Measurements from ENCODE around the gene PGRMC1.
"Not testable (repeated sequence)": the region's sequence is repeated elsewhere in the genome, so short reads cannot be mapped to it uniquely, and the experiment has no call there.

Gene PGRMC1

DNA sequence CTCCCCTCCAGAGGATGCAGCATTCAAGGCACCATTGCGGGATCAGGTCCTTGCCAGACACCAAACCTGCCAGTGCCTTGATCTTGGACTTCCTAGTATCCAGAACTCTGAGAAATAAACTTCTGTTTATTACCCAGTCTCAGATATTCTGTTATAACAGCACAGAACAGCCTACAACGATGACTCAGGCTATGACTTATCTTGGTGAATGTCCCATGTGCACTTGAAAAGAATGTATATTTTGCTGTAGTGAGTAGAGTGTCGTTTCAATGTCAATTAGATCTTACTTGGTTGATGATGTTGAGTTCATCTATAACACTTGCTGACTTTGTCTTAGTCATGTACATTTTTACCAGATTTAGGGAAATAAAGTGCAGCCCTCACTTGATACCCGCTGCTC lies 34.5 kb upstream of the PGRMC1 start:
- ATAC-seq: peak; percentile 38; the same call in 2 of the 3 replicates
- no peak for TF ChIP-seq GLIS3 (CRISPR knock-in tag; IDR thresholded peaks at IDR 0.05)
- no peak for TF ChIP-seq ZNF8 (CRISPR knock-in tag; IDR thresholded peaks at IDR 0.05)

DNA sequence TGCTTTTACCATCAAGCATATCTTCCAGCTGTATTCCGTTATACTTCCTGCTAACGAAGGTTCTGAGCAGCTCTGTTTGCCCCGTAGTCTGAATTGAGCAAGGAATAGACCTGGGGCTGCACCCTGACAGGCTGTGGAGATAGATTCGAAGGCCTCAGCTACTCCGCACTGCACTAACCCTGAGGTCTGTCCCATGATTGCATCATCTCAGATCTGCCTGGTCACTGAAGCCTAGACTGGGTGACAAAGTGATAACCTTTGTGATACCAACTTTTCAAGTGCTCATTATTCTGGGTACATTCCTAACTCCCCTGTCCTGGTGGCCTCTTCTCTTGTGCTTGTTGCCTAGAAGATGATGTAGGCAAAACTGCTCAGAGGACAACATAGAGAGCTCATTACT lies 29.9 kb upstream of the PGRMC1 start:
- no peak for TF ChIP-seq RARB (CRISPR knock-in tag; IDR thresholded peaks at IDR 0.05)
- TF ChIP-seq ZNF8 (CRISPR knock-in tag; IDR thresholded peaks at IDR 0.05): no peak
- TF ChIP-seq ISL1 (CRISPR knock-in tag; IDR thresholded peaks at IDR 0.05): no peak
- TF ChIP-seq, protein P1, sequence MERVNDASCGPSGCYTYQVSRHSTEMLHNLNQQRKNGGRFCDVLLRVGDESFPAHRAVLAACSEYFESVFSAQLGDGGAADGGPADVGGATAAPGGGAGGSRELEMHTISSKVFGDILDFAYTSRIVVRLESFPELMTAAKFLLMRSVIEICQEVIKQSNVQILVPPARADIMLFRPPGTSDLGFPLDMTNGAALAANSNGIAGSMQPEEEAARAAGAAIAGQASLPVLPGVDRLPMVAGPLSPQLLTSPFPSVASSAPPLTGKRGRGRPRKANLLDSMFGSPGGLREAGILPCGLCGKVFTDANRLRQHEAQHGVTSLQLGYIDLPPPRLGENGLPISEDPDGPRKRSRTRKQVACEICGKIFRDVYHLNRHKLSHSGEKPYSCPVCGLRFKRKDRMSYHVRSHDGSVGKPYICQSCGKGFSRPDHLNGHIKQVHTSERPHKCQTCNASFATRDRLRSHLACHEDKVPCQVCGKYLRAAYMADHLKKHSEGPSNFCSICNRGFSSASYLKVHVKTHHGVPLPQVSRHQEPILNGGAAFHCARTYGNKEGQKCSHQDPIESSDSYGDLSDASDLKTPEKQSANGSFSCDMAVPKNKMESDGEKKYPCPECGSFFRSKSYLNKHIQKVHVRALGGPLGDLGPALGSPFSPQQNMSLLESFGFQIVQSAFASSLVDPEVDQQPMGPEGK (CRISPR knock-in tag; IDR thresholded peaks at IDR 0.05; ENCODE audit: borderline replicate concordance): no peak
- no peak for TF ChIP-seq ESRRG (CRISPR knock-in tag; IDR thresholded peaks at IDR 0.05)
- no peak for TF ChIP-seq ZNF70 (CRISPR knock-in tag; IDR thresholded peaks at IDR 0.05)
- no peak for TF ChIP-seq CSDC2 (CRISPR knock-in tag; IDR thresholded peaks at IDR 0.05)
- TF ChIP-seq ZFP30 (CRISPR knock-in tag; IDR thresholded peaks at IDR 0.05): no peak
- no peak for TF ChIP-seq ARNTL (CRISPR knock-in tag; IDR thresholded peaks at IDR 0.05; ENCODE audit: borderline replicate concordance, low read depth)
- no peak for TF ChIP-seq GLIS3 (CRISPR knock-in tag; IDR thresholded peaks at IDR 0.05)
- no peak for TF ChIP-seq OSR1 (CRISPR knock-in tag; IDR thresholded peaks at IDR 0.05)
- TF ChIP-seq, protein P2, sequence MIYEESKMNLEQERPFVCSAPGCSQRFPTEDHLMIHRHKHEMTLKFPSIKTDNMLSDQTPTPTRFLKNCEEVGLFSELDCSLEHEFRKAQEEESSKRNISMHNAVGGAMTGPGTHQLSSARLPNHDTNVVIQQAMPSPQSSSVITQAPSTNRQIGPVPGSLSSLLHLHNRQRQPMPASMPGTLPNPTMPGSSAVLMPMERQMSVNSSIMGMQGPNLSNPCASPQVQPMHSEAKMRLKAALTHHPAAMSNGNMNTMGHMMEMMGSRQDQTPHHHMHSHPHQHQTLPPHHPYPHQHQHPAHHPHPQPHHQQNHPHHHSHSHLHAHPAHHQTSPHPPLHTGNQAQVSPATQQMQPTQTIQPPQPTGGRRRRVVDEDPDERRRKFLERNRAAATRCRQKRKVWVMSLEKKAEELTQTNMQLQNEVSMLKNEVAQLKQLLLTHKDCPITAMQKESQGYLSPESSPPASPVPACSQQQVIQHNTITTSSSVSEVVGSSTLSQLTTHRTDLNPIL (CRISPR knock-in tag; IDR thresholded peaks at IDR 0.05; ENCODE audit: low read depth): no peak
- TF ChIP-seq, protein P3, sequence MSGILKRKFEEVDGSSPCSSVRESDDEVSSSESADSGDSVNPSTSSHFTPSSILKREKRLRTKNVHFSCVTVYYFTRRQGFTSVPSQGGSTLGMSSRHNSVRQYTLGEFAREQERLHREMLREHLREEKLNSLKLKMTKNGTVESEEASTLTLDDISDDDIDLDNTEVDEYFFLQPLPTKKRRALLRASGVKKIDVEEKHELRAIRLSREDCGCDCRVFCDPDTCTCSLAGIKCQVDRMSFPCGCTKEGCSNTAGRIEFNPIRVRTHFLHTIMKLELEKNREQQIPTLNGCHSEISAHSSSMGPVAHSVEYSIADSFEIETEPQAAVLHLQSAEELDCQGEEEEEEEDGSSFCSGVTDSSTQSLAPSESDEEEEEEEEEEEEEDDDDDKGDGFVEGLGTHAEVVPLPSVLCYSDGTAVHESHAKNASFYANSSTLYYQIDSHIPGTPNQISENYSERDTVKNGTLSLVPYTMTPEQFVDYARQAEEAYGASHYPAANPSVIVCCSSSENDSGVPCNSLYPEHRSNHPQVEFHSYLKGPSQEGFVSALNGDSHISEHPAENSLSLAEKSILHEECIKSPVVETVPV (CRISPR knock-in tag; IDR thresholded peaks at IDR 0.05): no peak
- TF ChIP-seq PPARA (CRISPR knock-in tag; IDR thresholded peaks at IDR 0.05; ENCODE audit: borderline replicate concordance): no peak
- no peak for TF ChIP-seq TCF4 (CRISPR knock-in tag; IDR thresholded peaks at IDR 0.05; ENCODE audit: borderline replicate concordance)
- TF ChIP-seq SNAI2 (CRISPR knock-in tag; IDR thresholded peaks at IDR 0.05): no peak
- TF ChIP-seq, protein P4, sequence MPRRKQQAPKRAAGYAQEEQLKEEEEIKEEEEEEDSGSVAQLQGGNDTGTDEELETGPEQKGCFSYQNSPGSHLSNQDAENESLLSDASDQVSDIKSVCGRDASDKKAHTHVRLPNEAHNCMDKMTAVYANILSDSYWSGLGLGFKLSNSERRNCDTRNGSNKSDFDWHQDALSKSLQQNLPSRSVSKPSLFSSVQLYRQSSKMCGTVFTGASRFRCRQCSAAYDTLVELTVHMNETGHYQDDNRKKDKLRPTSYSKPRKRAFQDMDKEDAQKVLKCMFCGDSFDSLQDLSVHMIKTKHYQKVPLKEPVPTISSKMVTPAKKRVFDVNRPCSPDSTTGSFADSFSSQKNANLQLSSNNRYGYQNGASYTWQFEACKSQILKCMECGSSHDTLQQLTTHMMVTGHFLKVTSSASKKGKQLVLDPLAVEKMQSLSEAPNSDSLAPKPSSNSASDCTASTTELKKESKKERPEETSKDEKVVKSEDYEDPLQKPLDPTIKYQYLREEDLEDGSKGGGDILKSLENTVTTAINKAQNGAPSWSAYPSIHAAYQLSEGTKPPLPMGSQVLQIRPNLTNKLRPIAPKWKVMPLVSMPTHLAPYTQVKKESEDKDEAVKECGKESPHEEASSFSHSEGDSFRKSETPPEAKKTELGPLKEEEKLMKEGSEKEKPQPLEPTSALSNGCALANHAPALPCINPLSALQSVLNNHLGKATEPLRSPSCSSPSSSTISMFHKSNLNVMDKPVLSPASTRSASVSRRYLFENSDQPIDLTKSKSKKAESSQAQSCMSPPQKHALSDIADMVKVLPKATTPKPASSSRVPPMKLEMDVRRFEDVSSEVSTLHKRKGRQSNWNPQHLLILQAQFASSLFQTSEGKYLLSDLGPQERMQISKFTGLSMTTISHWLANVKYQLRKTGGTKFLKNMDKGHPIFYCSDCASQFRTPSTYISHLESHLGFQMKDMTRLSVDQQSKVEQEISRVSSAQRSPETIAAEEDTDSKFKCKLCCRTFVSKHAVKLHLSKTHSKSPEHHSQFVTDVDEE (CRISPR knock-in tag; IDR thresholded peaks at IDR 0.05): no peak
- no peak for TF ChIP-seq ZNF565 (CRISPR knock-in tag; conservative IDR thresholded peaks at IDR 0.05; ENCODE audit: low read depth)
- TF ChIP-seq, protein P5, sequence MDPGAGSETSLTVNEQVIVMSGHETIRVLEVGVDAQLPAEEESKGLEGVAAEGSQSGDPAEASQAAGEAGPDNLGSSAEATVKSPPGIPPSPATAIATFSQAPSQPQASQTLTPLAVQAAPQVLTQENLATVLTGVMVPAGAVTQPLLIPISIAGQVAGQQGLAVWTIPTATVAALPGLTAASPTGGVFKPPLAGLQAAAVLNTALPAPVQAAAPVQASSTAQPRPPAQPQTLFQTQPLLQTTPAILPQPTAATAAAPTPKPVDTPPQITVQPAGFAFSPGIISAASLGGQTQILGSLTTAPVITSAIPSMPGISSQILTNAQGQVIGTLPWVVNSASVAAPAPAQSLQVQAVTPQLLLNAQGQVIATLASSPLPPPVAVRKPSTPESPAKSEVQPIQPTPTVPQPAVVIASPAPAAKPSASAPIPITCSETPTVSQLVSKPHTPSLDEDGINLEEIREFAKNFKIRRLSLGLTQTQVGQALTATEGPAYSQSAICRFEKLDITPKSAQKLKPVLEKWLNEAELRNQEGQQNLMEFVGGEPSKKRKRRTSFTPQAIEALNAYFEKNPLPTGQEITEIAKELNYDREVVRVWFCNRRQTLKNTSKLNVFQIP (CRISPR knock-in tag; IDR thresholded peaks at IDR 0.05; ENCODE audit: borderline replicate concordance, low read depth): no peak
- no peak for TF ChIP-seq ZC3H10 (CRISPR knock-in tag; IDR thresholded peaks at IDR 0.05)
- no peak for ATAC-seq

DNA sequence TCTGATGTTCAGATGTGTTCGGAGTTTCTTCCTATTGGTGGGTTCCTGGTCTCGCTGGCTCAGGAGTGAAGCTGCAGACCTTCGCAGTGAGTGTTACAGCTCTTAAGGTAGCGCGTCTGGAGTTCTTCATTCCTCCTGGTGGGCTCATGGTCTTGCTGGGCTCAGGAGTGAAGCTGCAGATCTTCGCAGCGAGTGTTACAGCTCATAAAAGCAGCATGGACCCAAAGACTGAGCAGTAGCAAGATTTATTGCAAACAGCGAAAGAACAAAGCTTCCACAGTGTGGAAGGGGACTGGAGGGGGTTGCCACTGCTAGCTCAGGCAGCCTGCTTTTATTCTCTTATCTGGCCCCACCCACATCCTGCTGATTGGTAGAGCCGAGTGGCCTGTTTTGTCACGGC lies 28.6 kb upstream of the PGRMC1 start:
- ATAC-seq: not testable (repeated sequence)

DNA sequence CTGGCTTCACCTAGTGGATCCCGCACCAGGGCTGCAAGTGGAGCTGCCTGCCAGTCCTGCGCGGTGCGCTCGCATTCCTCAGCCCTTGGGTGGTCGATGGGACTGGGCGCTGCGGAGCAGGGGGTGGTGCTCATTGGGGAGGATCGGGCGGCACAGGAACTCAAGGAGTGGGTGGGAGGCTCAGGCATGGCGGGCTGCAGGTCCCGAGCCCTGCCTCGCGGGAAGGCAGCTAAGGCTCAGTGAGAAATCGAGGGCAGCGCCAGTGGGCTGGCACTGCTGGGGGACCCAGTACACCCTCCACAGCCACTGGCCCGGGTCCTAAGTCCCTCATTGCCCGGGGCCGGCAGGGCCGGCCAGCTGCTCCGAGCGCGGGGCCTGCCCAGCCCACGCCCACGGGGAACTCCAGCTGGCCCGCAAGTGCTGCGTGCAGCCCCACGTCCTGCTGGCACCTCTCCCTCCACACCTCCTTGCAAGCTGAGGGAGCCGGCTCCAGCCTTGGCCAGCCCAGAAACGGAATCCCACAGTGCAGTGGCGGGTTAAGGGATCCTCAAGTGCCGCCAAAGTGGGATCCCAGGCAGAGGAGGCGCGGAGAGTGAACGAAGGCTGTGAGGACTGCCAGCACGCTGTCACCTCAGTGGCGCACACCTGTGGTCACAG lies 27.6 kb upstream of the PGRMC1 start:
- no peak for ATAC-seq
- TF ChIP-seq, protein P4 (CRISPR knock-in tag; IDR thresholded peaks at IDR 0.05): no peak
- TF ChIP-seq RARB (CRISPR knock-in tag; IDR thresholded peaks at IDR 0.05) (no peak), ZC3H10 (CRISPR knock-in tag; IDR thresholded peaks at IDR 0.05) (no peak), PPARA (CRISPR knock-in tag; IDR thresholded peaks at IDR 0.05; ENCODE audit: borderline replicate concordance) (no peak), ZFP30 (CRISPR knock-in tag; IDR thresholded peaks at IDR 0.05) (no peak), ARNTL (CRISPR knock-in tag; IDR thresholded peaks at IDR 0.05; ENCODE audit: borderline replicate concordance, low read depth) (no peak), BACH2 (CRISPR knock-in tag; IDR thresholded peaks at IDR 0.05; ENCODE audit: borderline replicate concordance) (no peak), OSR1 (CRISPR knock-in tag; IDR thresholded peaks at IDR 0.05) (no peak), SNAI2 (CRISPR knock-in tag; IDR thresholded peaks at IDR 0.05) (no peak), ZNF565 (CRISPR knock-in tag; conservative IDR thresholded peaks at IDR 0.05; ENCODE audit: low read depth) (no peak), TCF4 (CRISPR knock-in tag; IDR thresholded peaks at IDR 0.05; ENCODE audit: borderline replicate concordance) (no peak)
- TF ChIP-seq, protein P3 (CRISPR knock-in tag; IDR thresholded peaks at IDR 0.05): no peak

Data from SK-N-SH treated with all-trans-retinoic acid at 6 μM for 48 hours (cell line).